GM19438 (cell line): Measurements from ENCODE around the gene DACH2.
"Not testable (repeated sequence)": the region's sequence is repeated elsewhere in the genome, so short reads cannot be mapped to it uniquely, and the experiment has no call there.

ENCODE experiments used
- ATAC-seq: cut with Tn5 transposase; IDR thresholded peaks from one replicate; pipeline ENCODE4 v1.9.1; 2021; ENCODE audit warnings: low read depth; ENCODE audit not compliant: unreplicated experiment

The DACH2 gene

DNA sequence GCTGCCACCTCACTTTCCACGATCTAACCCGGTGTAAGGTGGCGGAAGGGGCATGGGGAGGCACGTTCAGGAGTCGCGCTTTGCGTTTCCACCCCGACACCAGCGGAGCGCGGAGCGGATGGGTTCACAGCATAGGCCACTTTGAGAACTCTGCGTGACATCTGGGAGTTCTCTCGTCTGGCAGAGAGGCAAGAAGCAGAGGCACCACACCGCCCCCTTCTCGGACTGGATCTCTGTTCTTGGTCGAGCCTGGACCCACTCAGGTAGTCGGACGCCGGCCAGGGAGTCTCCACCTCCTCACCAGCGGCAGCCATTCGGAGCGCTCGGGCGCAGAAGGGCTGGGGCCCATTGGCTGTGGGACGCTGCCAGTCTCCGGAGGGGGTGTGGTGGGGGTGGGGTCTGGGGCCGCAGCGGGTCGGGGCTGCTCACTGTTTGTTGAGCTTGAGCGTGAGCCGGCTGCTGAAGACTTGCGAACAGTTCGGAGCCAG lies at the start of gene DACH2:
TSS of gene DACH2 (plus strand) at position 428 of the 488 bp plus-strand sequence.
- ATAC-seq, result peak; percentile 95

DNA sequence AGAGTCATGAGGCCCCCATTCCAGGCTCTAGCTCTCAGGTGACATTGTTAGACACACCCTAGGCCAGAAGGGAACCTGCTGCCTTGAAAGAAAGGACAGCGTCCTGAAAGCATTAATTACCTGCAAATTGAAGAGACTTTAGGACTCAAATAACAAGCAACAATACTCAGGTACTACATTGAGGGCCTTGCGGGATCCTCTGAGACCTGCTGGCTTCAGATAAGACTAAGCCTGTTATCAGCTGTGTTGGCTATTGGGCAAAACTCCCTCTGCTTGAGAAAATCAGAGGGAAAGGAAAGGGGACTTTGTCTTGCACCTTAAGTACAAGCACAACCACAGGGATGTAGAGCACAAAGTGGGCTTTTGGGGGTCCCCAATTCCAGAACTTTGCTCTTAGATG lies 45.9 kb upstream of the DACH2 start:
- no peak for ATAC-seq

DNA sequence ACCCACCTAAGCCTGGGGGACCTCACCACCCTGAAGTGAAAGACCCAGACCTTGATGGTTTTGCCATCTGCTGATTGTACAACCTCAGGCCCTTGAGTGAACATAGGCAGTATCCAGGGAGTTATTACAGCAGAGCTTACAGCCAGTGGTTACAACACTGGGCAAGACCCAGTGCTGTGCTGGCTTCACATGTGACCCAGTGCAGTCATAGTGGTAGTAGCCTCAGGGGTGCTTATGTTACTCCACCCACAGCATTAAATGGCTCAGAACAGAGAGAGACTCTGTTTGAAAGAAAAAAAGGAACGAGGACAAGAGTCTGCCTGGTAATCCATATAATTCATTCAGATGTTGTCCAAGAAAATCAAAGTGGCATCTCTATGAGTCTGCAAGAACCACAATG lies 45.2 kb upstream of the DACH2 start:
- ATAC-seq, result no peak

- no peak for ATAC-seq
These were observed 43.7 kb upstream of the DACH2 start for GRCh38 chrX:86104526-86104925.

DNA sequence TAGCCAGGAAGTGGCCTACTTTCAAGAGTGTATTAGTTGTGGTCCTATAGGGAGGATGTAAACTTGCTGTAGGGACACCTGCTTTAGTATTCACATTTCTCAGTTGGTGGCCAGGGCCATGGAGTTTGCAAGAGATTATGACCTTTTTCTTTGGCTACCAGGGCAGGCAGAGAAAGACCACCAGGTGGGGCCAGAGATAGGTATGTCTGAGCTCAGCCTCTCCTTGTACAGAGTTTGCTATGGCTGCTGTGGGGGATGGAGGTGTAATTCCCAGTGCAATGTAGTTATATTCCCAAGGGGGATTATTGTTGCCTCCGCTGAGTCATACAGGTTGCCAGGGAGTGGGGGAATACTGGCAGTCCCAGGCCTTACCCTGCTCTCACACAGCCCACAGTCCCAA lies 26.3 kb upstream of the DACH2 start:
- ATAC-seq, result no peak

- no peak for ATAC-seq
These were observed 14.5 kb upstream of the DACH2 start for GRCh38 chrX:86133761-86134160.

DNA sequence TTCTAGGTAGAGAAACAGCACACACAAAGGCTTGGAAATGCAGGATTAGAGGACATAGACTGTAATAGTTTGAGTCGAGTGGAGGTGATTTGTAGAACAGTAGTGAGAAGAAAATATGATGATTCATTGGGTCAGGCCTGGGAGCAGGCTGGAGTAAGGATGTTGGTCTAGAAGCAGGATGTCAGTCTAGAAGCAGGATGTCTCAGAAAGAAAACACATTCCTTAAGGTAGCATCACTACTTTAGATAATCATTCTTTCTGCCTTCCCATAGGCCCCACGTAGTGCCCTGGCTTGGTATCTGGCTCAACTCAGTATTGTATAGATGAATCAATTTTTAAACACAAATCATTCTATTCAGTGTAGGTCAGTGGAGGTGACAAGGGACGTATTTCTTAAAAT lies 11.2 kb upstream of the DACH2 start:
- ATAC-seq, result no peak

GRCh38 chrX:86141786-86142185 lies 6.5 kb upstream of the DACH2 start:
- ATAC-seq, result no peak

DNA sequence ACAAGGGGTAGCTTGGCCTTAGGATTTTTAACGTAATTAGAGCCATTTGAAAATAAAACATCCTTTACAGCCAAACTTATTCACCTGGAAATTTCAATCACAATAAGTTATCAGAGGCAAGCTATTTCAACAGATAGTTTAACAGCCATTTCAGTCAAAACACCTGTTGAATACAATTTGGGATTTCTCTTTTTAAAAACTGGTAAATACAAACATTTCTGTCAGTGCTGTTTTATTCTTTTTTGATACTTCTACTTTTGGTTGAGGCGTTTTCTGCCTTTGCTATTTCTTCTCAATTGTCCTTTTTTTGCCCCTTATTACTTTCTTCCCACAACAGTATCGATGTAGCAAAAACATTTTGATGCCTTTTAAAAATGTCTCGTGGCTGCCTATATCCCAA lies 2.1 kb upstream of the DACH2 start:
- no peak for ATAC-seq

DNA sequence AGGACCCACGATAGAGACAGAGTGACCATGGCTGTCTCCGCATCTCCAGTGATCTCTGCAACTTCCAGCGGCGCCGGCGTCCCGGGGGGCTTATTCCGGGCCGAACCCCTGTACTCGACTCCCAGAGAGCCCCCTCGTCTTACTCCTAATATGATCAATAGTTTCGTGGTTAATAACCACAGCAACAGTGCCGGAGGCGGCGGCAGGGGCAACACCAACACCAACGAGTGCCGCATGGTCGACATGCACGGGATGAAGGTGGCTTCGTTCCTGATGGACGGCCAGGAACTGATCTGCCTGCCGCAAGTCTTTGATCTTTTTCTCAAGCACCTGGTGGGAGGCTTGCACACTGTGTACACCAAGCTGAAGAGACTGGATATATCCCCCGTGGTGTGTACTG lies 343 bp downstream of the DACH2 start:
- no peak for ATAC-seq

GRCh38 chrX:86149119-86149518 lies 868 bp downstream of the DACH2 start:
- no peak for ATAC-seq

DNA sequence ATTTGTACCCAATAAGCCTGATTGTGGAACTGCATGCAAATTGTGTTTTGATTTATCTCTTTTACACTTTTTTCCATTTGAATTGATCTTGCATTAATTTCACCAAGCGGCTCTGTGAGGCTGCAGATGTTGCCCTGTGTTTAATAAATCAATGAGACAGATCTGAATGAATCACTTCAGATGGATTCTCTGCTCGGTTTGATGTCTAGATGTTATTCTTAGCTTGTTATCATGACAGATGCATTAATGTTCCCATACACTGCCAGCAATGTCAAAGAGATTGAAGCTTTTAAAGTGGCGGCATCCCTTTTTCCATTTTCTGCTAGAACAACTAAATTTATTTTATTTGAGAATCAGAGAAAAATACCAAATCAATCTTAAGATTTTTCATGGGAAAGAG lies 6.3 kb downstream of the DACH2 start:
- no peak for ATAC-seq

DNA sequence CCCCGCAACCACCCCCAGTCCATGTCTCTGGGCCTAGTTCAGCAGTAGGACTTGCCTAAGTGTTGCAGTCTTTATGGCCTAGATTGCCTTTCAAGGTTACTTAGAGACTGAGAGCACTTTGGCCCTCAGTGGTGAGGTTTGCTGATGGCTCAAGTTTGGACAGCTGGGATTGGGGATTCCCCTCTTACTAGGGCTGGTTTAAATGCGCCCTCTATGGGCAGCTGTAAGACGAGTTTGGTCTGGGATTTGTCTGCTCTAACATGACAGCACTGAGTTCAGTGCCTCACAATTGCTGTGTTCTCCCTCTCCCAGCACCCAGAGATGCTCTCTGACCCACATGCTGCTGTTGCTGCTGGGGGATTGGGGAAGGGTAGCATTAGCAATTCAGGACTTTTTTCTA lies 23.1 kb downstream of the DACH2 start:
- peak; percentile 95 for ATAC-seq

DNA sequence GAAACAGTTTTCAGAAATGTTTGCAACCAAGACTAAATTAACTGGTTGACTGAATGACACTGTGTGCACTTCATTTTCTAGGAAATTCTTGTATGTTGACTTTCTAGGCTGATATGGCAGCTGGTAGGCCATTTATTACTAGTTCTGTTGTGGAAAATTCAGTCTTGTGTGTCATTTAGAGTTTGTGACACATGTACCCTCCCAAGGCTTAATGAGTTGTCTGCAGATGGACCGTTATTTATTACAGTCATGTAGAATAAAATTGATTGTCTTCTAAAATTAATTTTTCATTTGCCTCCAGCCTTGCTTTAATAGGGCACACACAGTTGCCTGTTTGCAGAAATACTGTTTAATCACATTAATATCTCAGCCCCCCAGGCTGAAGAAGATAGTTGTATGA lies 30.7 kb downstream of the DACH2 start:
- ATAC-seq, result no peak

DNA sequence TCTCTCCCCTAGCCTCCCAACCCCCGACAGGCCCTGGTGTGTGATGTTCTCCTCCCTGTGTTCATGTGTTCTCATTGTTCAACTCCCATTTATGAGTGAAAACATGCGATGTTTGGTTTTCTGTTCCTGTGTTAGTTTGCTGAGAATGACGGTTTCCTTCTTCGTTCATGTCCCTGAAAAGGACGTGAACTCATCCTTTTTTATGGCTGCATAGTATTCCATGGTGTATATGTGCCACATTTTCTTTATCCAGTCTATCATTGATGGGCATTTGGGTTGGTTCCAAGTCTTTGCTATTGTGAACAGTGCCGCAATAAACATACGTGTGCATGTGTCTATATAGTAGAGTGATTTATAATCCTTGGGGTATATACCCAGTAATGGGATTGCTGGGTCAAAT lies 33.1 kb downstream of the DACH2 start:
- not testable (repeated sequence) for ATAC-seq

GRCh38 chrX:86192827-86193226 lies 44.6 kb downstream of the DACH2 start:
- no peak for ATAC-seq

- no peak for ATAC-seq
These were observed 46.5 kb downstream of the DACH2 start for GRCh38 chrX:86194758-86195157.

GRCh38 chrX:86195343-86195742 lies 47.1 kb downstream of the DACH2 start:
- no peak for ATAC-seq

DNA sequence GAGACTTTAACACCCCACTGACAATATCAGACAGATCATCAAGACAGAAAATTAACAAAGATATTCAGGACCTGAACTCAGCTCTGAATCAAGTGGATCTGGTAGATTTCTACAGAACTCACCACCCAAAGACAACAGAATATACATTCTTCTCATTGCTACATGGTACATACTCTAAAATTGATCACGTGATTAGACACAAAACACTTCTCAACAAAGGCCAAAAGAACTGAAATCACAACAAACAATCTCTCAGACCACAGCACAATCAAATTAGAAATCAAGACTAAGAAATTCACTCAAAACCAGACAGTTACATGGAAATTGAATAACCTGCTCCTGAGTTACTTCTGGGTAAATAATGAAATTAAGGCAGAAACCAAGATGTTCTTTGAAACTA lies 49.6 kb downstream of the DACH2 start:
- ATAC-seq, result no peak

GRCh38 chrX:86210772-86211171 lies 62.5 kb downstream of the DACH2 start:
- no peak for ATAC-seq

DNA sequence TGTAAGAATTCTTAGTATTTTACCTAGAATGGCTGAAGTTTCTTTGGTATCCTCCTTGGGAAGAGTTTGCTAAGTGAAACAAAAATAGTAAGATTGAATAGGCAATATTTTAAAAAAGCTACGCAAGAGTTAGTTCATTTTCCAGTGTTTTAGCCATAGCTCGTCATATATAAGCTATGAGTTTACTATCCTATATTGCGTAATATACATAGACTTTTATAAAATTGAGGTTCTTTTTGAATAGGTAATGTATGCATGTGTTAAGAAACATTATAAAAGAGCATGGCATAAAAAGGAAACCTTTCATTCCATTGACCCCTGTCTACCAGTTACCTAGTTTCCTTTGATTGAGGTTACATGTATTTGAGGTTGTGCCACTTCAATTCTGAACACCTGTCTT lies 67.0 kb downstream of the DACH2 start:
- no peak for ATAC-seq

- ATAC-seq, result no peak
These were observed 89.2 kb downstream of the DACH2 start for GRCh38 chrX:86237482-86237881.

DNA sequence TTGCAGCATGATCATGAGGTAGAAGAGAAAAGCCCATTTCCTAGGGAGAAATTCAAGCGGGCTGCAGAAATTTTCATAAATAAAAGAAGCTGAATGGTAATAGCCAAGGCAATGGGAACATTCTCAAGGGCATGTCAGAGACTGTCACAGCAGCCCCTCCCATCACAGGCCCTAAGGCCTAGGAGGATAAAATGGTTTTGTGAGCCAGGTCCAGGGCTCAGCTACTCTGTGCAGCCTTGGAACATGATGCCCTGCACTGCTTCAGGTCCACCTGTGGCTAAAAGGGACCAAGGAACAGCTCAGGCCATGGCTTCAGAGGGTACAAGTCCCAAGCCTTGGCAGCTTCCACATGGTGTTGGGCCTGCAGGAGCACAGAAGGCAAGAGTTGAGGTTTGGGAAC lies 93.3 kb downstream of the DACH2 start:
- ATAC-seq, result no peak
